H7 (cell line): ENCODE measurements around the gene MAP1LC3B2. TPM values are rescaled to one million over a fixed set of nuclear protein-coding genes. Genes with fewer than 3 reads are reported as not detected.
"Not testable (repeated sequence)": the region's sequence is repeated elsewhere in the genome, so short reads cannot be mapped to it uniquely, and the experiment has no call there.

Experiments used
- DNase-seq: peaks from one replicate; pipeline ENCODE4 v3.0.0; 2012
- H3K27me3 ChIP-seq: 2 replicates; pipeline ENCODE4 v1.6.0; 2011; ENCODE audit warnings: mild to moderate bottlenecking, low read length; ENCODE audit not compliant: control insufficient read depth, insufficient read depth
- H3K36me3 ChIP-seq: replicated peaks from 2 replicates; pipeline ENCODE4 v1.5.1; 2011; ENCODE audit warnings: low read length; ENCODE audit not compliant: control insufficient read depth, insufficient read depth
- H3K4me3 ChIP-seq: 2 replicates; pipeline ENCODE4 v1.5.1; 2011; ENCODE audit warnings: low read depth, mild to moderate bottlenecking, control low read depth, low read length, moderate library complexity; ENCODE audit not compliant: insufficient read depth
- total RNA-seq: library from RNA; depleted of rRNA; stranded (reverse); fragments of >200 nt; shearing (Covaris generic); gene quantifications from 2 replicates; pipeline ENCODE4 v1.2.3, GENCODE V29; 2014

MAP1LC3B2 gene
- total RNA-seq, 1 experiment from 2014 or later = not detected

- Histone ChIP-seq H3K4me3 (no peak overlapping the region), H3K27me3 (no peaks in the 10 kb centered on the region), H3K36me3 (no peaks in the 10 kb centered on the region)
- no peak for DNase-seq
These were observed 2.1 kb downstream of the MAP1LC3B2 start for GRCh38 chr12:116561181-116561821.

GRCh38 chr12:116562090-116562489 lies 2.9 kb downstream of the MAP1LC3B2 start:
- Histone ChIP-seq H3K27me3 (no peaks in the 10 kb centered on the region), H3K36me3 (no peaks in the 10 kb centered on the region), H3K4me3 (no peak overlapping the region)
- no peak for DNase-seq

GRCh38 chr12:116563262-116563661 lies 4.1 kb downstream of the MAP1LC3B2 start:
- no peak for DNase-seq
- no peaks in the 10 kb centered on the region for H3K27me3 ChIP-seq
- no peak overlapping the region for H3K4me3 ChIP-seq
- no peaks in the 10 kb centered on the region for H3K36me3 ChIP-seq

GRCh38 chr12:116564080-116564479 lies 4.9 kb downstream of the MAP1LC3B2 start:
- H3K36me3 ChIP-seq = no peaks in the 10 kb centered on the region
- no peaks in the 10 kb centered on the region for H3K27me3 ChIP-seq
- DNase-seq = no peak
- H3K4me3 ChIP-seq = no peak overlapping the region

GRCh38 chr12:116565221-116565620 lies 6.0 kb downstream of the MAP1LC3B2 start:
- H3K36me3 ChIP-seq, DNase-seq, H3K4me3 ChIP-seq, H3K27me3 ChIP-seq: not testable (repeated sequence)

GRCh38 chr12:116565963-116566362 lies 6.8 kb downstream of the MAP1LC3B2 start:
- H3K4me3 ChIP-seq = no peak overlapping the region
- H3K27me3 ChIP-seq = no peaks in the 10 kb centered on the region
- no peak for DNase-seq
- H3K36me3 ChIP-seq = no peaks in the 10 kb centered on the region

GRCh38 chr12:116568203-116568602 lies 9.0 kb downstream of the MAP1LC3B2 start:
- Histone ChIP-seq H3K4me3 (no peak overlapping the region), H3K36me3 (no peaks in the 10 kb centered on the region), H3K27me3 (no peaks in the 10 kb centered on the region)
- no peak for DNase-seq

GRCh38 chr12:116571089-116571488 lies 11.9 kb downstream of the MAP1LC3B2 start:
- Histone ChIP-seq H3K27me3 (no peaks in the 10 kb centered on the region), H3K36me3 (no peaks in the 10 kb centered on the region), H3K4me3 (no peak overlapping the region)
- DNase-seq = no peak

- no peak for DNase-seq
- H3K27me3 ChIP-seq = no peaks in the 10 kb centered on the region
- no peaks in the 10 kb centered on the region for H3K36me3 ChIP-seq
- no peak overlapping the region for H3K4me3 ChIP-seq
These were observed 14.6 kb downstream of the MAP1LC3B2 start for GRCh38 chr12:116573776-116574175.

GRCh38 chr12:116575754-116576153 lies 16.6 kb downstream of the MAP1LC3B2 start:
- DNase-seq = not testable (repeated sequence)

GRCh38 chr12:116577154-116577561 lies 18.0 kb downstream of the MAP1LC3B2 start:
- H3K4me3 ChIP-seq = no peak overlapping the region
- DNase-seq = no peak
- no peaks in the 10 kb centered on the region for H3K27me3 ChIP-seq
- H3K36me3 ChIP-seq = no peaks in the 10 kb centered on the region

More at GRCh38 chr12:116575754-116576153, 16.6 kb downstream of the MAP1LC3B2 start:
- H3K36me3 ChIP-seq, H3K4me3 ChIP-seq, H3K27me3 ChIP-seq: not testable (repeated sequence)

GRCh38 chr12:116578051-116578450 lies 18.9 kb downstream of the MAP1LC3B2 start:
- DNase-seq = no peak
- no peaks in the 10 kb centered on the region for H3K36me3 ChIP-seq
- no peaks in the 10 kb centered on the region for H3K27me3 ChIP-seq
- H3K4me3 ChIP-seq = no peak overlapping the region

GRCh38 chr12:116582610-116583009 lies 23.4 kb downstream of the MAP1LC3B2 start:
- DNase-seq = no peak

GRCh38 chr12:116583129-116583694 lies 24.0 kb downstream of the MAP1LC3B2 start:
- no peak for DNase-seq
- Histone ChIP-seq H3K4me3 (no peak overlapping the region), H3K36me3 (no peaks in the 10 kb centered on the region), H3K27me3 (no peaks in the 10 kb centered on the region)

More at GRCh38 chr12:116582610-116583009, 23.4 kb downstream of the MAP1LC3B2 start:
- Histone ChIP-seq H3K36me3 (no peaks in the 10 kb centered on the region), H3K27me3 (no peaks in the 10 kb centered on the region), H3K4me3 (no peak overlapping the region)

GRCh38 chr12:116587270-116587669 lies 28.1 kb downstream of the MAP1LC3B2 start:
- DNase-seq = no peak
- no peaks in the 10 kb centered on the region for H3K27me3 ChIP-seq
- no peak overlapping the region for H3K4me3 ChIP-seq
- no peaks in the 10 kb centered on the region for H3K36me3 ChIP-seq
